Keratinocyte (primary cell): ENCODE measurements around the gene TRIP12.

Experiments
- EZH2 ChIP-seq: IDR thresholded peaks from one replicate; pipeline ENCODE4 v1.6.1; 2012; ENCODE audit warnings: inconsistent platforms, mild to moderate bottlenecking, low read length, moderate library complexity
- TF ChIP-seq, protein P1 (sequence below), 3 experiments: IDR thresholded peaks in 1 of 3; conservative IDR thresholded peaks in 1 of 3; optimal IDR thresholded peaks in 1 of 3; 2 replicates in 2 of 3; 3 replicates in 1 of 3; pipeline versions ENCODE3 to v1.5.1; 2011; ENCODE audit warnings: low read length in 3 of 3, mild to moderate bottlenecking in 3 of 3, moderate library complexity in 2 of 3, control low read depth in 1 of 3, inconsistent platforms in 1 of 3; ENCODE audit not compliant: insufficient read depth in 2 of 3; ENCODE audit errors: extremely low read depth in 1 of 3

DNA sequence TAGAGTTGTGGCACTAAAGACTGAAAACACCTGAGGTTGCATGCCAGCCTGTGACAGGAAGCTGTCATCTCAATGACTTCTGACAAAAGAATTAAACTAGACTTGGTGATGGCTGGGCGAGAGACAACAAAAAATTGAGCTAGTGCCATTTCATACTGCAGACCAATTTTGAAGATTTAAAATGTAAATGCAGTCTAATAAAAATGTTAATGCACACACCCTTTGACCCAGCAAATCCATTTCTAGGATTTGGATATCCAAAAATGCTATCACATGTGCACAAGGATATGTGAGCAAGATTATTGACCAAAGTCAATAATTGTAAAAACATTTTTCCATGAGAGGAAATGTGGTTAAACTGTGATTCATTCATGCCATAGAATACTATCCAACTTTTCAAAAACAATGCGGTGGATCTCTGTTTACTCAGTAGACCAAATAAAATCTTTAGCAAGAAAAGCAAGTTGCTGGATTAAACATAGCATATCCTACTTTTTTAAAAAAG lies 6.1 kb upstream of the TRIP12 start:
- TF ChIP-seq, protein P1, sequence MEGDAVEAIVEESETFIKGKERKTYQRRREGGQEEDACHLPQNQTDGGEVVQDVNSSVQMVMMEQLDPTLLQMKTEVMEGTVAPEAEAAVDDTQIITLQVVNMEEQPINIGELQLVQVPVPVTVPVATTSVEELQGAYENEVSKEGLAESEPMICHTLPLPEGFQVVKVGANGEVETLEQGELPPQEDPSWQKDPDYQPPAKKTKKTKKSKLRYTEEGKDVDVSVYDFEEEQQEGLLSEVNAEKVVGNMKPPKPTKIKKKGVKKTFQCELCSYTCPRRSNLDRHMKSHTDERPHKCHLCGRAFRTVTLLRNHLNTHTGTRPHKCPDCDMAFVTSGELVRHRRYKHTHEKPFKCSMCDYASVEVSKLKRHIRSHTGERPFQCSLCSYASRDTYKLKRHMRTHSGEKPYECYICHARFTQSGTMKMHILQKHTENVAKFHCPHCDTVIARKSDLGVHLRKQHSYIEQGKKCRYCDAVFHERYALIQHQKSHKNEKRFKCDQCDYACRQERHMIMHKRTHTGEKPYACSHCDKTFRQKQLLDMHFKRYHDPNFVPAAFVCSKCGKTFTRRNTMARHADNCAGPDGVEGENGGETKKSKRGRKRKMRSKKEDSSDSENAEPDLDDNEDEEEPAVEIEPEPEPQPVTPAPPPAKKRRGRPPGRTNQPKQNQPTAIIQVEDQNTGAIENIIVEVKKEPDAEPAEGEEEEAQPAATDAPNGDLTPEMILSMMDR (optimal IDR thresholded peaks at IDR 0.05 in 1 of 3, IDR thresholded peaks at IDR 0.05 in 1 of 3, conservative IDR thresholded peaks at IDR 0.05 in 1 of 3; ENCODE audit: extremely low read depth in 1 of 3, insufficient read depth in 2 of 3, low read length in 3 of 3) = no peak
- no peak for TF ChIP-seq EZH2
